ENCODE measurements around the gene MALAT1. TPM values are rescaled to one million over a fixed set of nuclear protein-coding genes. Genes with fewer than 3 reads are reported as not detected.

Gene MALAT1
- total and polyA plus RNA-seq, 2 of the 13 experiments (the other 11 are each of a cell fraction or from before 2014, with no cell fraction given) = 143 to 1,237 TPM

DNA sequence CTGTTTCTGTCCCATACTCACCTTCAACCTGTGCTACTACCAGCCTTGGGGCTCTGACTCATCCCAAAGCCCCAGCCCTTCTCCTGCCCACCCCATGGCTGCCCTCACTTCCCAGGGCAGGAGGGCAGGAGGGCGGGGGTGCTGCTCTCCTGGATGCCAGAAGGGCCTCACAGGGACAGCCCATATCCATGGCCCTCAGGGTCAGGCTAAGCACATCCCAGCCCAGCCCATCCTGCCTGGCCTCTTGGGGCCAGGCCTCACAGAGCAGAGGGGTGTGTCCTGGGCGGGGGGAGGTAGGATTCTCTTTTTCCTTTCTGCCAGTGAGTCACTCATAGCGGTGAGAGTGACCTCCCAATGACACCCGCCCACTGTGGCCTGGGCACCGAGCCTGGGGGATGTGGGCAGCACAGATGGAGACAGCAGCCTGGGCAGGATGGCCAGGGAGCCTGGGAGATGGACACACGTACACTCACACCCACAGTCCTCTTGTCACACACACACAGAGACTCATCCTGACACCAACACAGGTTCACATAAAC is 56.9 kb downstream of the MALAT1 start (continued):
- TF ChIP-seq ZNF546 (CRISPR knock-in tag; conservative IDR thresholded peaks at IDR 0.05) = no peak
- no peak for TF ChIP-seq TCF12 (IDR thresholded peaks at IDR 0.05)
- no peak for TF ChIP-seq TCF12 (CRISPR knock-in tag; IDR thresholded peaks at IDR 0.05)
- no peak for TF ChIP-seq ZNF550 (CRISPR knock-in tag; IDR thresholded peaks at IDR 0.05; ENCODE audit: borderline replicate concordance)
- TF ChIP-seq XRCC5 (optimal IDR thresholded peaks at IDR 0.05; ENCODE audit: low read length) = peak; percentile 53
- 0 out of 2 replicates have a peak, but pooled peaks have one; percentile 23 for TF ChIP-seq ZNF430 (CRISPR knock-in tag; IDR thresholded peaks at IDR 0.05)
- 0 out of 2 replicates have a peak, but pooled peaks have one; percentile 24 for TF ChIP-seq GATAD1 (CRISPR knock-in tag; IDR thresholded peaks at IDR 0.05)
- peak; percentile 38; the same call in 1 of the 2 replicates for TF ChIP-seq TAF1 (CRISPR knock-in tag; IDR thresholded peaks at IDR 0.05)
- TF ChIP-seq BRCA1 (CRISPR knock-in tag; IDR thresholded peaks at IDR 0.05) = no peak
- TF ChIP-seq, protein P1, sequence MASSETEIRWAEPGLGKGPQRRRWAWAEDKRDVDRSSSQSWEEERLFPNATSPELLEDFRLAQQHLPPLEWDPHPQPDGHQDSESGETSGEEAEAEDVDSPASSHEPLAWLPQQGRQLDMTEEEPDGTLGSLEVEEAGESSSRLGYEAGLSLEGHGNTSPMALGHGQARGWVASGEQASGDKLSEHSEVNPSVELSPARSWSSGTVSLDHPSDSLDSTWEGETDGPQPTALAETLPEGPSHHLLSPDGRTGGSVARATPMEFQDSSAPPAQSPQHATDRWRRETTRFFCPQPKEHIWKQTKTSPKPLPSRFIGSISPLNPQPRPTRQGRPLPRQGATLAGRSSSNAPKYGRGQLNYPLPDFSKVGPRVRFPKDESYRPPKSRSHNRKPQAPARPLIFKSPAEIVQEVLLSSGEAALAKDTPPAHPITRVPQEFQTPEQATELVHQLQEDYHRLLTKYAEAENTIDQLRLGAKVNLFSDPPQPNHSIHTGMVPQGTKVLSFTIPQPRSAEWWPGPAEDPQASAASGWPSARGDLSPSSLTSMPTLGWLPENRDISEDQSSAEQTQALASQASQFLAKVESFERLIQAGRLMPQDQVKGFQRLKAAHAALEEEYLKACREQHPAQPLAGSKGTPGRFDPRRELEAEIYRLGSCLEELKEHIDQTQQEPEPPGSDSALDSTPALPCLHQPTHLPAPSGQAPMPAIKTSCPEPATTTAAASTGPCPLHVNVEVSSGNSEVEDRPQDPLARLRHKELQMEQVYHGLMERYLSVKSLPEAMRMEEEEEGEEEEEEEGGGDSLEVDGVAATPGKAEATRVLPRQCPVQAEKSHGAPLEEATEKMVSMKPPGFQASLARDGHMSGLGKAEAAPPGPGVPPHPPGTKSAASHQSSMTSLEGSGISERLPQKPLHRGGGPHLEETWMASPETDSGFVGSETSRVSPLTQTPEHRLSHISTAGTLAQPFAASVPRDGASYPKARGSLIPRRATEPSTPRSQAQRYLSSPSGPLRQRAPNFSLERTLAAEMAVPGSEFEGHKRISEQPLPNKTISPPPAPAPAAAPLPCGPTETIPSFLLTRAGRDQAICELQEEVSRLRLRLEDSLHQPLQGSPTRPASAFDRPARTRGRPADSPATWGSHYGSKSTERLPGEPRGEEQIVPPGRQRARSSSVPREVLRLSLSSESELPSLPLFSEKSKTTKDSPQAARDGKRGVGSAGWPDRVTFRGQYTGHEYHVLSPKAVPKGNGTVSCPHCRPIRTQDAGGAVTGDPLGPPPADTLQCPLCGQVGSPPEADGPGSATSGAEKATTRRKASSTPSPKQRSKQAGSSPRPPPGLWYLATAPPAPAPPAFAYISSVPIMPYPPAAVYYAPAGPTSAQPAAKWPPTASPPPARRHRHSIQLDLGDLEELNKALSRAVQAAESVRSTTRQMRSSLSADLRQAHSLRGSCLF (CRISPR knock-in tag; IDR thresholded peaks at IDR 0.05; ENCODE audit: borderline replicate concordance) = no peak
- no peak for TF ChIP-seq ZNF720 (CRISPR knock-in tag; IDR thresholded peaks at IDR 0.05)
- no peak for TF ChIP-seq DR1 (CRISPR knock-in tag; IDR thresholded peaks at IDR 0.05)
- TF ChIP-seq TEAD3 (CRISPR knock-in tag; optimal IDR thresholded peaks at IDR 0.05; ENCODE audit: borderline replicate concordance) = peak; percentile 56
- no peak for TF ChIP-seq NONO (IDR thresholded peaks at IDR 0.05)
- TF ChIP-seq NONO (CRISPR knock-in tag; conservative IDR thresholded peaks at IDR 0.05) = 0 out of 2 replicates have a peak, but pooled peaks have one; percentile 21
- TF ChIP-seq, protein P2, sequence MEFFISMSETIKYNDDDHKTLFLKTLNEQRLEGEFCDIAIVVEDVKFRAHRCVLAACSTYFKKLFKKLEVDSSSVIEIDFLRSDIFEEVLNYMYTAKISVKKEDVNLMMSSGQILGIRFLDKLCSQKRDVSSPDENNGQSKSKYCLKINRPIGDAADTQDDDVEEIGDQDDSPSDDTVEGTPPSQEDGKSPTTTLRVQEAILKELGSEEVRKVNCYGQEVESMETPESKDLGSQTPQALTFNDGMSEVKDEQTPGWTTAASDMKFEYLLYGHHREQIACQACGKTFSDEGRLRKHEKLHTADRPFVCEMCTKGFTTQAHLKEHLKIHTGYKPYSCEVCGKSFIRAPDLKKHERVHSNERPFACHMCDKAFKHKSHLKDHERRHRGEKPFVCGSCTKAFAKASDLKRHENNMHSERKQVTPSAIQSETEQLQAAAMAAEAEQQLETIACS (CRISPR knock-in tag; IDR thresholded peaks at IDR 0.05) = no peak
- TF ChIP-seq, protein P3, sequence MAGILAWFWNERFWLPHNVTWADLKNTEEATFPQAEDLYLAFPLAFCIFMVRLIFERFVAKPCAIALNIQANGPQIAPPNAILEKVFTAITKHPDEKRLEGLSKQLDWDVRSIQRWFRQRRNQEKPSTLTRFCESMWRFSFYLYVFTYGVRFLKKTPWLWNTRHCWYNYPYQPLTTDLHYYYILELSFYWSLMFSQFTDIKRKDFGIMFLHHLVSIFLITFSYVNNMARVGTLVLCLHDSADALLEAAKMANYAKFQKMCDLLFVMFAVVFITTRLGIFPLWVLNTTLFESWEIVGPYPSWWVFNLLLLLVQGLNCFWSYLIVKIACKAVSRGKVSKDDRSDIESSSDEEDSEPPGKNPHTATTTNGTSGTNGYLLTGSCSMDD (CRISPR knock-in tag; IDR thresholded peaks at IDR 0.05) = no peak
- TF ChIP-seq, protein P4, sequence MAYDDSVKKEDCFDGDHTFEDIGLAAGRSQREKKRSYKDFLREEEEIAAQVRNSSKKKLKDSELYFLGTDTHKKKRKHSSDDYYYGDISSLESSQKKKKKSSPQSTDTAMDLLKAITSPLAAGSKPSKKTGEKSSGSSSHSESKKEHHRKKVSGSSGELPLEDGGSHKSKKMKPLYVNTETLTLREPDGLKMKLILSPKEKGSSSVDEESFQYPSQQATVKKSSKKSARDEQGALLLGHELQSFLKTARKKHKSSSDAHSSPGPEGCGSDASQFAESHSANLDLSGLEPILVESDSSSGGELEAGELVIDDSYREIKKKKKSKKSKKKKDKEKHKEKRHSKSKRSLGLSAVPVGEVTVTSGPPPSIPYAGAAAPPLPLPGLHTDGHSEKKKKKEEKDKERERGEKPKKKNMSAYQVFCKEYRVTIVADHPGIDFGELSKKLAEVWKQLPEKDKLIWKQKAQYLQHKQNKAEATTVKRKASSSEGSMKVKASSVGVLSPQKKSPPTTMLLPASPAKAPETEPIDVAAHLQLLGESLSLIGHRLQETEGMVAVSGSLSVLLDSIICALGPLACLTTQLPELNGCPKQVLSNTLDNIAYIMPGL (CRISPR knock-in tag; IDR thresholded peaks at IDR 0.05; ENCODE audit: borderline replicate concordance in 1 of 2, low read depth in 1 of 2) = peak in 1 of 2 experiments; percentile 31; a peak in 1 of 4 replicates
- TF ChIP-seq, protein P5, sequence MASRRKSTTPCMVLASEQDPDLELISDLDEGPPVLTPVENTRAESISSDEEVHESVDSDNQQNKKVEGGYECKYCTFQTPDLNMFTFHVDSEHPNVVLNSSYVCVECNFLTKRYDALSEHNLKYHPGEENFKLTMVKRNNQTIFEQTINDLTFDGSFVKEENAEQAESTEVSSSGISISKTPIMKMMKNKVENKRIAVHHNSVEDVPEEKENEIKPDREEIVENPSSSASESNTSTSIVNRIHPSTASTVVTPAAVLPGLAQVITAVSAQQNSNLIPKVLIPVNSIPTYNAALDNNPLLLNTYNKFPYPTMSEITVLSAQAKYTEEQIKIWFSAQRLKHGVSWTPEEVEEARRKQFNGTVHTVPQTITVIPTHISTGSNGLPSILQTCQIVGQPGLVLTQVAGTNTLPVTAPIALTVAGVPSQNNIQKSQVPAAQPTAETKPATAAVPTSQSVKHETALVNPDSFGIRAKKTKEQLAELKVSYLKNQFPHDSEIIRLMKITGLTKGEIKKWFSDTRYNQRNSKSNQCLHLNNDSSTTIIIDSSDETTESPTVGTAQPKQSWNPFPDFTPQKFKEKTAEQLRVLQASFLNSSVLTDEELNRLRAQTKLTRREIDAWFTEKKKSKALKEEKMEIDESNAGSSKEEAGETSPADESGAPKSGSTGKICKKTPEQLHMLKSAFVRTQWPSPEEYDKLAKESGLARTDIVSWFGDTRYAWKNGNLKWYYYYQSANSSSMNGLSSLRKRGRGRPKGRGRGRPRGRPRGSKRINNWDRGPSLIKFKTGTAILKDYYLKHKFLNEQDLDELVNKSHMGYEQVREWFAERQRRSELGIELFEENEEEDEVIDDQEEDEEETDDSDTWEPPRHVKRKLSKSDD (CRISPR knock-in tag; IDR thresholded peaks at IDR 0.05; ENCODE audit: low read depth) = no peak

All from HepG2 (cell line).